AG04450 (cell line): ENCODE data around the gene KLK1. TPM values are rescaled to one million over a fixed set of nuclear protein-coding genes. Genes with fewer than 3 reads are reported as not detected.

Experiments
- CTCF ChIA-PET: fragments of 300-600, 350-600 bp; formaldehyde crosslinking; extraction: SDS; loops from one replicate; lab custom pipeline; 2022; ENCODE audit warnings: antibody characterized with exemption, inconsistent platforms; lab: Charles Lee
- POLR2A ChIA-PET: fragments of 350-600 bp; formaldehyde crosslinking; extraction: SDS; loops from one replicate; lab custom pipeline; 2021; ENCODE audit warnings: antibody characterized with exemption, inconsistent platforms; lab: Yijun Ruan, JAX
- DNase-seq: peaks from one replicate; pipeline ENCODE4 v3.0.0-alpha.2; 2011; ENCODE audit warnings: low read depth, low spot score
- H3K27ac ChIP-seq: one replicate; pipeline ENCODE4 v1.5.1; 2012; ENCODE audit warnings: low read depth, low read length, control low read depth
- H3K27me3 ChIP-seq: one replicate; pipeline ENCODE4 v1.6.0; 2012; ENCODE audit warnings: low read length; ENCODE audit not compliant: control insufficient read depth, insufficient read depth
- H3K4me3 ChIP-seq: 2 replicates; pipeline ENCODE4 v1.5.1; 2011; ENCODE audit warnings: mild to moderate bottlenecking, low read depth, low read length, control low read depth
- H3K9me3 ChIP-seq: 2 replicates; pipeline ENCODE4 v1.5.1; 2012; ENCODE audit warnings: low read length; ENCODE audit not compliant: control insufficient read depth, insufficient read depth
- CTCF ChIP-seq: IDR thresholded peaks from 2 replicates; pipeline ENCODE4 v1.5.1; 2011; ENCODE audit warnings: low read depth, low read length, control low read depth, inconsistent platforms
- polyA plus RNA-seq: library from polyadenylated mRNA; depleted of rRNA; stranded (reverse); fragments of >200 nt; gene quantifications from 2 replicates; pipeline ENCODE4 v1.2.3, GENCODE V29; 2011

Gene KLK1
- polyA plus RNA-seq, 1 experiment = not detected

GRCh38 chr19:50794074-50794875 lies 29.3 kb downstream of the KLK1 start:
- Histone ChIP-seq H3K4me3 (no peak overlapping the region), H3K27me3 (no peaks in the 10 kb centered on the region), H3K27ac (no peak overlapping the region), H3K9me3 (no peaks in the 10 kb centered on the region; the same call in 1 of the 2 replicates)
- DNase-seq = no peak
- CTCF ChIA-PET = interaction anchor here (1.0 kb wide), 1 partner anchor 12 kb away, joined by 3 read pairs; no protein-coding TSS in a partner anchor
- 0 out of 2 replicates have a peak, but pooled peaks have one; percentile 5 for TF ChIP-seq CTCF
- POLR2A ChIA-PET = interaction anchor here (0.5 to 2.4 kb wide), 3 partner anchors 10 to 437 kb away, joined by 3 to 9 read pairs (median 8); no protein-coding TSS in a partner anchor

GRCh38 chr19:50793558-50794065 lies 30.0 kb downstream of the KLK1 start:
- no peak overlapping the region for H3K4me3 ChIP-seq
- H3K27me3 ChIP-seq = no peaks in the 10 kb centered on the region
- H3K9me3 ChIP-seq = no peaks in the 10 kb centered on the region; the same call in 1 of the 2 replicates
- no peak for DNase-seq
- H3K27ac ChIP-seq = no peak overlapping the region
- CTCF ChIA-PET = interaction anchor here (1.0 to 1.1 kb wide), 2 partner anchors 11 to 69 kb away, joined by 3 read pairs; no protein-coding TSS in a partner anchor
- POLR2A ChIA-PET = interaction anchor here (0.6 to 1.8 kb wide), 2 partner anchors 9 to 11 kb away, joined by 3 to 8 read pairs; no protein-coding TSS in a partner anchor
- TF ChIP-seq CTCF = no peak

GRCh38 chr19:50792272-50793250 lies 31.0 kb downstream of the KLK1 start:
- CTCF ChIA-PET = interaction anchor here (0.6 to 2.1 kb wide), 4 partner anchors 9 to 236 kb away, joined by 3 to 6 read pairs (median 4); no protein-coding TSS in a partner anchor

More at GRCh38 chr19:50792272-50793250, 31.0 kb downstream of the KLK1 start:
- H3K27me3 ChIP-seq = no peaks in the 10 kb centered on the region
- no peak overlapping the region for H3K4me3 ChIP-seq
- no peak for TF ChIP-seq CTCF
- no peak for DNase-seq
- POLR2A ChIA-PET = interaction anchor here (0.6 to 1.8 kb wide), 4 partner anchors 8 to 299 kb away, joined by 3 to 10 read pairs (median 6); no protein-coding TSS in a partner anchor
- H3K9me3 ChIP-seq = no peaks in the 10 kb centered on the region; the same call in 1 of the 2 replicates
- H3K27ac ChIP-seq = no peak overlapping the region
